Liver (tissue), 9 donors: ENCODE data around the gene TRIM67. TPM values are rescaled to one million over a fixed set of nuclear protein-coding genes. Genes with fewer than 3 reads are reported as not detected.

Source experiments
- DNase-seq: peaks from one replicate; pipeline ENCODE4 v3.0.0-alpha.2; 2017; ENCODE audit warnings: low spot score
- H3K27ac ChIP-seq, 2 donors: one replicate each; pipeline ENCODE4 v1.7.0; 2013; ENCODE audit warnings: inconsistent platforms in 2 of 2, low read length in 2 of 2, control low read depth in 1 of 2, low read depth in 1 of 2, mild to moderate bottlenecking in 1 of 2
- H3K27me3 ChIP-seq, 4 donors: one replicate each; pipeline versions ENCODE4 v1.6.1 to v1.7.0; 2013; ENCODE audit warnings: low read length in 3 of 4, inconsistent platforms in 1 of 4, mild to moderate bottlenecking in 1 of 4, moderate library complexity in 1 of 4; ENCODE audit not compliant: control insufficient read depth in 4 of 4, insufficient read depth in 4 of 4
- H3K36me3 ChIP-seq, 4 donors: one replicate each; pipeline versions ENCODE4 v1.6.1 to v1.7.0; 2013; ENCODE audit warnings: low read length in 3 of 4, mild to moderate bottlenecking in 3 of 4, low read depth in 1 of 4, moderate library complexity in 1 of 4; ENCODE audit not compliant: control insufficient read depth in 4 of 4, insufficient read depth in 3 of 4
- H3K4me1 ChIP-seq, 4 donors: one replicate each; pipeline versions ENCODE4 v1.6.1 to v1.7.0; 2013; ENCODE audit warnings: low read length in 3 of 4, mild to moderate bottlenecking in 3 of 4, moderate library complexity in 1 of 4; ENCODE audit not compliant: control insufficient read depth in 4 of 4, insufficient read depth in 4 of 4
- H3K4me3 ChIP-seq, 3 donors: one replicate each; pipeline versions ENCODE4 v1.6.1 to v1.7.0; 2013; ENCODE audit warnings: low read length in 3 of 3, control low read depth in 1 of 3, low read depth in 1 of 3, mild to moderate bottlenecking in 1 of 3
- H3K9ac ChIP-seq, 2 donors: one replicate each; pipeline ENCODE4 v1.7.0; 2013; ENCODE audit warnings: low read length in 2 of 2, mild to moderate bottlenecking in 2 of 2, moderate library complexity in 2 of 2, control low read depth in 1 of 2, low read depth in 1 of 2
- H3K9me3 ChIP-seq, 4 donors: one replicate each; pipeline versions ENCODE4 v1.6.1 to v1.7.0; 2013; ENCODE audit warnings: low read length in 3 of 4; ENCODE audit not compliant: control insufficient read depth in 4 of 4
- FOXA1 ChIP-seq: IDR thresholded peaks from 2 replicates; pipeline ENCODE4 v1.6.1; 2016; ENCODE audit warnings: antibody characterized with exemption
- FOXA2 ChIP-seq: IDR thresholded peaks from 2 replicates; pipeline ENCODE4 v1.6.1; 2016; ENCODE audit warnings: antibody characterized with exemption
- GABPA ChIP-seq, 2 donors: IDR thresholded peaks in 1 of 2; conservative IDR thresholded peaks in 1 of 2; 2 replicates each; pipeline ENCODE4 v1.6.1; 2016; ENCODE audit warnings: antibody characterized with exemption in 2 of 2, mild to moderate bottlenecking in 1 of 2, moderate library complexity in 1 of 2
- HNF4G ChIP-seq: IDR thresholded peaks from 2 replicates; pipeline ENCODE4 v1.6.1; 2016; ENCODE audit warnings: antibody characterized with exemption
- JUND ChIP-seq, 2 donors: IDR thresholded peaks; 2 replicates each; pipeline ENCODE4 v1.6.1; 2016; ENCODE audit warnings: antibody characterized with exemption in 2 of 2
- NR2F2 ChIP-seq: IDR thresholded peaks from 2 replicates; pipeline ENCODE4 v1.6.1; 2016; ENCODE audit warnings: antibody characterized with exemption
- RAD21 ChIP-seq, 2 donors: IDR thresholded peaks; 2 replicates each; pipeline ENCODE4 v1.6.1; 2016; ENCODE audit warnings: antibody characterized with exemption in 2 of 2, mild to moderate bottlenecking in 2 of 2
- RXRA ChIP-seq, 2 donors: IDR thresholded peaks; 2 replicates each; pipeline ENCODE4 v1.6.1; 2017 to 2018; ENCODE audit warnings: antibody characterized with exemption in 2 of 2, mild to moderate bottlenecking in 1 of 2
- SP1 ChIP-seq: IDR thresholded peaks from 2 replicates; pipeline ENCODE4 v1.6.1; 2018; ENCODE audit warnings: antibody characterized with exemption, mild to moderate bottlenecking
- TAF1 ChIP-seq: conservative IDR thresholded peaks from 2 replicates; pipeline ENCODE4 v1.6.1; 2016; ENCODE audit warnings: antibody characterized with exemption, mild to moderate bottlenecking
- YY1 ChIP-seq: IDR thresholded peaks from 2 replicates; pipeline ENCODE4 v1.6.1; 2016; ENCODE audit warnings: antibody characterized with exemption, mild to moderate bottlenecking
- WGBS: extraction: QIAGEN DNeasy Blood & Tissue Kit; methylation state at CpG from one replicate; pipeline ENCODE4 v1.1.7; 2013; 5-methylcytosine and 5-hydroxymethylcytosine counted together
- polyA plus RNA-seq, 2 donors: library from polyadenylated mRNA; stranded (reverse) in 1 of 2; unstranded in 1 of 2; fragments of 200-250 nt in 1 of 2; fragments of >200 nt in 1 of 2; fragmentation: Nextera tagmentation in 1 of 2; extraction: Ambion mirVana in 1 of 2; gene quantifications; one replicate each; pipeline versions ENCODE4 v1.2.1 to v1.2.3, GENCODE V29; 2013 to 2015
- total RNA-seq, 2 donors: library from RNA; depleted of rRNA; stranded (reverse); fragments of >200 nt; gene quantifications; one replicate each; pipeline ENCODE4 v1.2.3, GENCODE V29; 2014
- TF ChIP-seq, protein P1 (sequence below): fragments of 150-350 bp; IDR thresholded peaks from 2 replicates; pipeline ENCODE4 v1.5.1; 2017; ENCODE audit warnings: improper control_type of control experiment, low read depth, low read length; ENCODE audit not compliant: missing input control
- TF ChIP-seq, protein P2 (sequence below): IDR thresholded peaks from 2 replicates; pipeline ENCODE4 v1.6.1; 2016; ENCODE audit warnings: antibody characterized with exemption, mild to moderate bottlenecking
- TF ChIP-seq, protein P3 (sequence below): IDR thresholded peaks from 2 replicates; pipeline ENCODE4 v1.6.1; 2016; ENCODE audit warnings: antibody characterized with exemption
- TF ChIP-seq, protein P4 (sequence below): IDR thresholded peaks from 2 replicates; pipeline ENCODE4 v1.6.1; 2016; ENCODE audit warnings: antibody characterized with exemption
- donor health status: healthy.
- donor health status: healthy.
- donor health status: healthy.
- donor health status: healthy.
- donor health status: healthy.

TRIM67 gene
- total and polyA plus RNA-seq, 4 donors, result under 0.01 to 0.05 TPM; not detected in 2

DNA sequence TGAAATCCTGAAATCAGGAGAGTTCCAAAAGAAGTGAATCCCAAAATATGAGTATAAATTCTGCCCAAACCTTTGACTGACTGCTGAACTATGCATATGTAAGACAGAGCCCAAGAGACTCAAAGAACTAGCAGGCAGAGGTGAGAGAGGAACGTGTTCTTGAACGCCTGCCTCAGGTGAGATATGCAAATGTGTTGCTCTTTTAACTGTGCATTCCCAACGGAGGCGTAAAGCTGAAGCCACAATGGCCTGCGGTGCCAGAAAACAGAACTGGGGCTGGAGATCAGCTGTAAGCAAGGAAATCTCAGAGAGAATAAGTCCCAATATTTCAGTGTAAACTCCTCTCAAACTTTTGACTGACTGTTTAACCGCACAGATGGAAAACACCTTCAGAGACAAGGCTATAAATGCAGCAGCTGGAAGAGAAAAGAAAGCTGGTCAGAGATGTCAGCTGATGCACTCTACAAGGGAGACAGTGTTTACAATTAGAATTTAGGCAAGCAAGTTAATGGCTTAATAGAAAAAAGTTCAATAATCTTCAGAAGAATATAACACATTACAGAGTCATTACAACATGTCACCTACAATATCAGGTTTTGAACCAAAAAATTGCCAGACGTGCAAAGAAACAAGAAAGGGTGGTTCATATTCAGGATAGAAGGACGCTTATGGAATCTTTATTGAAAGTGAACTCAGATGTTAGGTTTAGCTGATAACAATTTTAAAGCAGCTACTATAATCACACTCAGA lies 43.0 kb upstream of the TRIM67 start:
- 48% methylated on average over 8 of the region's 8 CpGs for WGBS
- no peaks in the 10 kb centered on the region for H3K4me1 ChIP-seq
- DNase-seq, result no peak
- H3K9me3 ChIP-seq, result peaks cover 1 to 6% (median 4%) of the 10 kb centered on the region in 4 donors
- TF ChIP-seq YY1, result no peak
- TF ChIP-seq FOXA2, result no peak
- TF ChIP-seq, protein P1, sequence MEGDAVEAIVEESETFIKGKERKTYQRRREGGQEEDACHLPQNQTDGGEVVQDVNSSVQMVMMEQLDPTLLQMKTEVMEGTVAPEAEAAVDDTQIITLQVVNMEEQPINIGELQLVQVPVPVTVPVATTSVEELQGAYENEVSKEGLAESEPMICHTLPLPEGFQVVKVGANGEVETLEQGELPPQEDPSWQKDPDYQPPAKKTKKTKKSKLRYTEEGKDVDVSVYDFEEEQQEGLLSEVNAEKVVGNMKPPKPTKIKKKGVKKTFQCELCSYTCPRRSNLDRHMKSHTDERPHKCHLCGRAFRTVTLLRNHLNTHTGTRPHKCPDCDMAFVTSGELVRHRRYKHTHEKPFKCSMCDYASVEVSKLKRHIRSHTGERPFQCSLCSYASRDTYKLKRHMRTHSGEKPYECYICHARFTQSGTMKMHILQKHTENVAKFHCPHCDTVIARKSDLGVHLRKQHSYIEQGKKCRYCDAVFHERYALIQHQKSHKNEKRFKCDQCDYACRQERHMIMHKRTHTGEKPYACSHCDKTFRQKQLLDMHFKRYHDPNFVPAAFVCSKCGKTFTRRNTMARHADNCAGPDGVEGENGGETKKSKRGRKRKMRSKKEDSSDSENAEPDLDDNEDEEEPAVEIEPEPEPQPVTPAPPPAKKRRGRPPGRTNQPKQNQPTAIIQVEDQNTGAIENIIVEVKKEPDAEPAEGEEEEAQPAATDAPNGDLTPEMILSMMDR, result no peak
- no peak for TF ChIP-seq TAF1
- no peak for TF ChIP-seq FOXA1
- TF ChIP-seq HNF4G, result no peak
- TF ChIP-seq, protein P2, sequence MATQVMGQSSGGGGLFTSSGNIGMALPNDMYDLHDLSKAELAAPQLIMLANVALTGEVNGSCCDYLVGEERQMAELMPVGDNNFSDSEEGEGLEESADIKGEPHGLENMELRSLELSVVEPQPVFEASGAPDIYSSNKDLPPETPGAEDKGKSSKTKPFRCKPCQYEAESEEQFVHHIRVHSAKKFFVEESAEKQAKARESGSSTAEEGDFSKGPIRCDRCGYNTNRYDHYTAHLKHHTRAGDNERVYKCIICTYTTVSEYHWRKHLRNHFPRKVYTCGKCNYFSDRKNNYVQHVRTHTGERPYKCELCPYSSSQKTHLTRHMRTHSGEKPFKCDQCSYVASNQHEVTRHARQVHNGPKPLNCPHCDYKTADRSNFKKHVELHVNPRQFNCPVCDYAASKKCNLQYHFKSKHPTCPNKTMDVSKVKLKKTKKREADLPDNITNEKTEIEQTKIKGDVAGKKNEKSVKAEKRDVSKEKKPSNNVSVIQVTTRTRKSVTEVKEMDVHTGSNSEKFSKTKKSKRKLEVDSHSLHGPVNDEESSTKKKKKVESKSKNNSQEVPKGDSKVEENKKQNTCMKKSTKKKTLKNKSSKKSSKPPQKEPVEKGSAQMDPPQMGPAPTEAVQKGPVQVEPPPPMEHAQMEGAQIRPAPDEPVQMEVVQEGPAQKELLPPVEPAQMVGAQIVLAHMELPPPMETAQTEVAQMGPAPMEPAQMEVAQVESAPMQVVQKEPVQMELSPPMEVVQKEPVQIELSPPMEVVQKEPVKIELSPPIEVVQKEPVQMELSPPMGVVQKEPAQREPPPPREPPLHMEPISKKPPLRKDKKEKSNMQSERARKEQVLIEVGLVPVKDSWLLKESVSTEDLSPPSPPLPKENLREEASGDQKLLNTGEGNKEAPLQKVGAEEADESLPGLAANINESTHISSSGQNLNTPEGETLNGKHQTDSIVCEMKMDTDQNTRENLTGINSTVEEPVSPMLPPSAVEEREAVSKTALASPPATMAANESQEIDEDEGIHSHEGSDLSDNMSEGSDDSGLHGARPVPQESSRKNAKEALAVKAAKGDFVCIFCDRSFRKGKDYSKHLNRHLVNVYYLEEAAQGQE, result no peak
- TF ChIP-seq SP1, result no peak
- no peak for TF ChIP-seq RXRA (IDR thresholded peaks at IDR 0.05)
- TF ChIP-seq, protein P3, sequence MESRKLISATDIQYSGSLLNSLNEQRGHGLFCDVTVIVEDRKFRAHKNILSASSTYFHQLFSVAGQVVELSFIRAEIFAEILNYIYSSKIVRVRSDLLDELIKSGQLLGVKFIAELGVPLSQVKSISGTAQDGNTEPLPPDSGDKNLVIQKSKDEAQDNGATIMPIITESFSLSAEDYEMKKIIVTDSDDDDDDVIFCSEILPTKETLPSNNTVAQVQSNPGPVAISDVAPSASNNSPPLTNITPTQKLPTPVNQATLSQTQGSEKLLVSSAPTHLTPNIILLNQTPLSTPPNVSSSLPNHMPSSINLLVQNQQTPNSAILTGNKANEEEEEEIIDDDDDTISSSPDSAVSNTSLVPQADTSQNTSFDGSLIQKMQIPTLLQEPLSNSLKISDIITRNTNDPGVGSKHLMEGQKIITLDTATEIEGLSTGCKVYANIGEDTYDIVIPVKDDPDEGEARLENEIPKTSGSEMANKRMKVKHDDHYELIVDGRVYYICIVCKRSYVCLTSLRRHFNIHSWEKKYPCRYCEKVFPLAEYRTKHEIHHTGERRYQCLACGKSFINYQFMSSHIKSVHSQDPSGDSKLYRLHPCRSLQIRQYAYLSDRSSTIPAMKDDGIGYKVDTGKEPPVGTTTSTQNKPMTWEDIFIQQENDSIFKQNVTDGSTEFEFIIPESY, result no peak
- no peak for TF ChIP-seq RAD21 (IDR thresholded peaks at IDR 0.05)
- TF ChIP-seq GABPA (IDR thresholded peaks at IDR 0.05 in 1 of 2, conservative IDR thresholded peaks at IDR 0.05 in 1 of 2), result no peak
- no peak overlapping the region for H3K4me3 ChIP-seq
- H3K27ac ChIP-seq, result no peak overlapping the region
- H3K36me3 ChIP-seq, result no peaks in the 10 kb centered on the region
- H3K9ac ChIP-seq, result no peak overlapping the region
- H3K27me3 ChIP-seq, result peaks cover 0 to 4% (median 0%) of the 10 kb centered on the region in 4 donors

DNA sequence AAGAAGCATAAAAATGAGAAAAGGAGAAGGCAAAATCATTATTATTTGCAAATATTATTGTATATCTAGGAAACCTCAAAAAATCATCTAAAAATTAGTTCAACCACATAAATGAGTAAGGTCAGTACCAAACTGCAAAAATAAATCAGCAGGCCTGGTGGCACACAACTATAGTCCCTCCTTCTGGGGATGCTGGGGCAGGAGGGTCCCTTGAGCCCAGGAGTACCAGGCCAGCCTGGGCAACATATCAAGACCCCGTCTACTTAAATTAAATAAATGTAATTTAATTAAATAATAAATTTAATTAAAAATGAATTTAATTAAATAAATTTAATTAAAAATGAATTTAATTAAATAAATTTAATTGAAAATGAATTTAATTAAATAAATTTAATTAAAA lies 40.3 kb upstream of the TRIM67 start:
- H3K27ac ChIP-seq, result no peak overlapping the region
- H3K36me3 ChIP-seq, result no peaks in the 10 kb centered on the region
- H3K27me3 ChIP-seq, result peaks cover 0 to 2% (median 0%) of the 10 kb centered on the region in 4 donors
- TF ChIP-seq JUND (IDR thresholded peaks at IDR 0.05), result no peak
- TF ChIP-seq HNF4G, result no peak
- no peak for TF ChIP-seq RXRA (IDR thresholded peaks at IDR 0.05)
- TF ChIP-seq, protein P4, sequence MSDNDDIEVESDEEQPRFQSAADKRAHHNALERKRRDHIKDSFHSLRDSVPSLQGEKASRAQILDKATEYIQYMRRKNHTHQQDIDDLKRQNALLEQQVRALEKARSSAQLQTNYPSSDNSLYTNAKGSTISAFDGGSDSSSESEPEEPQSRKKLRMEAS, result no peak
- TF ChIP-seq GABPA (IDR thresholded peaks at IDR 0.05 in 1 of 2, conservative IDR thresholded peaks at IDR 0.05 in 1 of 2), result no peak
- TF ChIP-seq FOXA2, result no peak
- TF ChIP-seq NR2F2, result no peak
- TF ChIP-seq YY1, result no peak
- TF ChIP-seq RAD21 (IDR thresholded peaks at IDR 0.05), result no peak
- no peaks in the 10 kb centered on the region for H3K4me1 ChIP-seq
- 96% methylated on average over 1 of the region's 1 CpG for WGBS
- DNase-seq, result no peak
- no peak overlapping the region for H3K9ac ChIP-seq
- no peak overlapping the region for H3K4me3 ChIP-seq
- peaks cover 1 to 6% (median 4%) of the 10 kb centered on the region in 4 donors for H3K9me3 ChIP-seq
